ENCODE measurements around the gene SCAND1.

DNA sequence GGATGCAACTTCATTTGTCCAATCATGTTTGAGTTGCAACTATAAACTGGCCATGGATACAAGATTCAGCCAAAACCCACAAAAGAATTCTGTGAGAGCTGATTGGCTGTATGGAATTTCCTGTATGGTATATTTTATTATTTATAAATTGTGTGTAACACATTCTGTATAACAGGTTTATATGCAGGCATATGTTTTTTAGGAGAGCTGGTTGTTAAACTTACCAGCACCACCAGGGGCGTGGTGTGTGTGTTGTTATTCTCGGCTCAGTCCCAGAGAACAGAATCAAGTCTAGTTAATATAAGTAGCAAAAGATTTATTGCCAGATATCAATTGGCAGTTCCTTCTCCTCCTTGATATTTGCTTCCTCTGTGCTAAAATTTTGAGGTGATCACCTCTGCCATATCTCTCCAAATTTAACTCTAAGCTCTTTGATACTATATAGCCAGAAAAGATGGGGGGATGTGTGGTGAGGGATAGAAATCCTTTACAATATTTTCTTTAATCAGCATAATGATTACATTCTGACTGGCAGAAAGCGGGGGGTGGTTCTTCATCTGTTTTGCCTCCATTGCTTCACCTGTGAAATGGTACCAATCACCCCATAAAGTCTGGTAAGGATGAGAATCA lies 37.0 kb upstream of the SCAND1 start:
- TF ChIP-seq CTCF (IDR thresholded peaks at IDR 0.05) (peak; percentile 55), EZH2 (IDR thresholded peaks at IDR 0.05) (no peak)
